Skeletal muscle satellite cell (primary cell): ENCODE data around the gene BTBD1.
"Not testable (repeated sequence)": the region's sequence is repeated elsewhere in the genome, so short reads cannot be mapped to it uniquely, and the experiment has no call there.

Source experiments
- H3K27me3 ChIP-seq: 2 replicates; pipeline ENCODE4 v1.7.0; 2013; ENCODE audit warnings: low read length; ENCODE audit not compliant: control insufficient read depth, insufficient read depth
- H3K36me3 ChIP-seq: 2 replicates; pipeline ENCODE4 v1.7.0; 2013; ENCODE audit warnings: mild to moderate bottlenecking, control low read depth, low read length; ENCODE audit not compliant: insufficient read depth
- H3K4me1 ChIP-seq: 2 replicates; pipeline ENCODE4 v1.7.0; 2013; ENCODE audit warnings: low read length; ENCODE audit not compliant: control insufficient read depth, insufficient read depth
- H3K4me2 ChIP-seq: 2 replicates; pipeline ENCODE4 v1.7.0; 2013; ENCODE audit warnings: mild to moderate bottlenecking, low read length
- H3K4me3 ChIP-seq: 2 replicates; pipeline ENCODE4 v1.7.0; 2013; ENCODE audit warnings: low read length
- H3K9ac ChIP-seq: 2 replicates; pipeline ENCODE4 v1.7.0; 2013; ENCODE audit warnings: mild to moderate bottlenecking, low read depth, low read length, moderate library complexity
- H3K9me3 ChIP-seq: replicated peaks from 2 replicates; pipeline ENCODE4 v1.7.0; 2013; ENCODE audit warnings: mild to moderate bottlenecking, control low read depth, low read length

Gene BTBD1

DNA sequence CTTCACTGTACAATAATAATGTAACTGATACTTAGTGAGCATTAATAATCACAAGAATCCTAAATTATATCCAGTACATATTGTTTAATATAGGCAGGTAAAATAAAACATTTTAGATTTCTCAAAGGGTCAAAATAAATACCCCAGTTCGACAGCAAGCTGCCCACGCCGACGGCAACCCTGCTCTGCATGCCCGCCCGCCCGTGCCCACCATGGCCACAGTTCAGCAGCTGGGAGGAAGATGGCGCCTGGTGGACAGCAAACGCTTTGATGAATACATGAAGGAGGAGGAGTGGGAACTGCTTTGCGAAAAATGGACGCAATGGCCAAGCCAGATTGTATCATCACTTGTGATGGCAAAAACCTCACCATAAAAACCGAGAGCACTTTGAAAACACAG, 22.9 kb downstream of the BTBD1 start:
- H3K4me3 ChIP-seq = no peak overlapping the region
- H3K36me3 ChIP-seq = peaks cover 59% of the 10 kb centered on the region
- H3K4me2 ChIP-seq = no peak overlapping the region
- no peaks in the 10 kb centered on the region for H3K9me3 ChIP-seq
- peaks cover 13% of the 10 kb centered on the region for H3K4me1 ChIP-seq
- no peak overlapping the region for H3K9ac ChIP-seq
- H3K27me3 ChIP-seq = no peaks in the 10 kb centered on the region

GRCh38 chr15:83039206-83039605, 27.8 kb downstream of the BTBD1 start:
- Histone ChIP-seq H3K27me3 (no peaks in the 10 kb centered on the region), H3K4me3 (no peak overlapping the region), H3K36me3 (peaks cover 37% of the 10 kb centered on the region), H3K4me2 (no peak overlapping the region), H3K9me3 (no peaks in the 10 kb centered on the region), H3K4me1 (no peaks in the 10 kb centered on the region), H3K9ac (no peak overlapping the region)

- Histone ChIP-seq H3K36me3 (peaks cover 32% of the 10 kb centered on the region), H3K27me3 (no peaks in the 10 kb centered on the region), H3K4me1 (no peaks in the 10 kb centered on the region), H3K9me3 (no peaks in the 10 kb centered on the region), H3K4me3 (no peak overlapping the region), H3K9ac (no peak overlapping the region), H3K4me2 (no peak overlapping the region)
These were observed 30.8 kb downstream of the BTBD1 start for GRCh38 chr15:83036253-83036652.

DNA sequence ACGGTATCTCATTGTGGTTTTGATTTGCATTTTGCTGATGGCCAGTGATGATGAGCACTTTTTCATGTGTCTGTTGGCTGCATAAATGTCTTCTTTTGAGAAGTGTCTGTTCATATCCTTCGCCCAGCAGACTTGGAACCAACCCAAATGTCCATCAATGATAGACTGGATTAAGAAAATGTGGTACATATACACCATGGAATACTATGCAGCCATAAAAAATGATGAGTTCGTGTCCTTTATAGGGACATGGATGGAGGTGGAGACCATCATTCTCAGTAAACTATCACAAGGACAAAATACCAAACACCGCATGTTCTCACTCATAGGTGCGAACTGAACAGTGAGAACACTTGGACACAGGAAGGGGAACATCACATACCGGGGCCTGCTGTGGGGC, 35.8 kb downstream of the BTBD1 start:
- not testable (repeated sequence) for H3K9me3 ChIP-seq, H3K9ac ChIP-seq, H3K4me3 ChIP-seq, H3K4me1 ChIP-seq, H3K4me2 ChIP-seq, H3K27me3 ChIP-seq
- H3K36me3 ChIP-seq = peaks cover 42% of the 10 kb centered on the region

DNA sequence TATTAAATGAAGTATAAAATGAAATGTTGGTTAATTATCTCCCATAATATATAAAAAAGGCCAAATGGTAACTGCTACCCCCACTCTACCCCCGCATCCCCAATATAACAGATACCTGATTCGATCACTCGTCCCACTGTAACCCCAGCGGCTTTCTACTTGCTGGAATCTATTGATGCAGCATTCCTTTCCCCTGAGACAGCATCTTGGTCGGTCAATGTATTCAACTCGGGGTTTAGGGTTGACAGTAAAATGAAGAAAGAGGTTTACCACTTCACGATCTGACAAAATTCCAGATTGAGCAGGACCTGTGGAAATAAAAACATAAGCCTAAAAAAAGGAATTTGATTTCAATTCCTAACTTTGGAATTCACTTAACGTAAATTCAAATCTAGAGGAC, 37.0 kb downstream of the BTBD1 start:
- H3K36me3 ChIP-seq = peaks cover 41% of the 10 kb centered on the region
- no peak overlapping the region for H3K9ac ChIP-seq

DNA sequence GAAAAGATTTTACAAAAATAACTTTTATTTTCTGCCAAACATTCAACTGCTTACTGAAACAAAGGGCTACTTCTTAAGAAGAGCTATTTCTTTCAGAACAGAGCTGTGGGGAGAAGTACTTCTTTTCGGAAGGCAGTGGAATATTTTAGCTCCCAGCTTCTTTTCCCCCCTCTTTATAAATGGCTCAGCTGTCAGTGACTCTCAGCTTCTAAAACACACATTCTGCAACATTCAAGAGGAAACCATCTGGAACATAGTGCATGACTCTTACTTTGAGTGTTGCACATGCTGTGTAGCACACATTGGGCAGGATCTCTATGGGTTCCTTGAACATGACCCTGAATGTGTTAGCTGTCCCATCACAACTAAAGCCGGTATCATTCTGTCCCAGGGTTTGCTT, 48.6 kb downstream of the BTBD1 start:
- Histone ChIP-seq H3K4me1 (peaks cover 4% of the 10 kb centered on the region), H3K27me3 (no peaks in the 10 kb centered on the region), H3K36me3 (peaks cover 39% of the 10 kb centered on the region), H3K4me2 (no peak overlapping the region), H3K4me3 (no peak overlapping the region), H3K9ac (no peak overlapping the region), H3K9me3 (no peaks in the 10 kb centered on the region)

More for the DNA sequence above, 37.0 kb downstream of the BTBD1 start:
- Histone ChIP-seq H3K4me3 (no peak overlapping the region), H3K9me3 (no peaks in the 10 kb centered on the region), H3K4me1 (no peaks in the 10 kb centered on the region), H3K27me3 (no peaks in the 10 kb centered on the region), H3K4me2 (no peak overlapping the region)

- Histone ChIP-seq H3K4me2 (no peak overlapping the region), H3K4me3 (no peak overlapping the region), H3K36me3 (peaks cover 39% of the 10 kb centered on the region), H3K9me3 (no peaks in the 10 kb centered on the region), H3K27me3 (no peaks in the 10 kb centered on the region), H3K4me1 (peaks cover 11% of the 10 kb centered on the region), H3K9ac (no peak overlapping the region)
These were observed 50.1 kb downstream of the BTBD1 start for GRCh38 chr15:83016906-83017305.

DNA sequence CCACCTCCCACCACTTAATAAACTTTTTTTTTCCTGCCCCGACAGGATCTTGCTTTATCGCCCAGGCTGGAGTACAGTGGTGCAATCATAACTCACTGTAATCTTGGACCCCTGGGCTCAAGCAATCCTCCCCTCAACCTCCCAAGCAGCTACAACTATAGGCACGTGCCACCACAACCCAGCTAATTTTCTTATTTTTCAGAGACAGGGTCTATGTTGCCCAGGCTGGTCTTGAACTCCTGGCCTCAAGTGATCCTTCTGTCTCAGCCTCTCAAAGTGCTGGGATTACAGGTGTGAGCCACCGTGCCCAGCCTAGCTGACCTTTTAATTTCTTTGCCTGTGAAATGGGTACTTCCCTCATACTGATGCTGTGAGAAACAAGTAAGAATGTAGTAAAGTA, 51.7 kb downstream of the BTBD1 start:
- Histone ChIP-seq H3K4me3 (no peak overlapping the region), H3K4me1 (peaks cover 18% of the 10 kb centered on the region), H3K9me3 (no peaks in the 10 kb centered on the region), H3K4me2 (no peak overlapping the region), H3K27me3 (no peaks in the 10 kb centered on the region), H3K36me3 (peaks cover 39% of the 10 kb centered on the region), H3K9ac (no peak overlapping the region)

DNA sequence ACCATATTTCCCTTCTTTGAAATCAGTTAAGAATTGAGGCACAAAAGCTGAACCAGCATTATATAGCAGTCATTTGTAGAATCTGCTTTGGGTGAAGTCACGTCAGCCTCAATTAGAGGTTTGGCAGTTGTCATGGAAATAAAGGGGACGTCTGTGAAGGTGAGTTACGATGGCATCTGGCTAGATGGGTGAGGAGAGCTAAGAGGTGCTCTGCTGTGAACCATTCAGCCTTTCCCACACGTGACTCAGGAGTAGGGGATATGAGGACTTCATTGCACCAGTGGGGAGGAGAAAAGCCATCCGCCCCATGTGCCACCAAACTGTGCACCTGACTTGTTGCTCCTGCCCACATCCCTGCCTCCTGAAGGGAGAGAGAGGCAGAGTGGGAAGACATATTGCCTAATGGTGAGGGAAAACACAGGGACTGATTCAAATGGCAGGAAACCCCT, 52.8 kb downstream of the BTBD1 start:
- no peak overlapping the region for H3K4me2 ChIP-seq

GRCh38 chr15:83012636-83013035, 54.4 kb downstream of the BTBD1 start:
- peak overlapping the region; percentile 95 for H3K4me2 ChIP-seq
- H3K36me3 ChIP-seq = peaks cover 34% of the 10 kb centered on the region
- H3K9ac ChIP-seq = no peak overlapping the region
- no peaks in the 10 kb centered on the region for H3K9me3 ChIP-seq
- peaks cover 23% of the 10 kb centered on the region for H3K4me1 ChIP-seq
- peak overlapping the region; percentile 77 for H3K4me3 ChIP-seq
- no peaks in the 10 kb centered on the region for H3K27me3 ChIP-seq

More for the DNA sequence above, 52.8 kb downstream of the BTBD1 start:
- Histone ChIP-seq H3K27me3 (no peaks in the 10 kb centered on the region), H3K9me3 (no peaks in the 10 kb centered on the region), H3K9ac (no peak overlapping the region), H3K4me3 (no peak overlapping the region), H3K36me3 (peaks cover 38% of the 10 kb centered on the region), H3K4me1 (peaks cover 23% of the 10 kb centered on the region)

- Histone ChIP-seq H3K27me3 (no peaks in the 10 kb centered on the region), H3K4me3 (peak overlapping the region; percentile 77), H3K36me3 (peaks cover 32% of the 10 kb centered on the region), H3K9me3 (no peaks in the 10 kb centered on the region), H3K4me2 (peak overlapping the region; percentile 95), H3K4me1 (peaks cover 21% of the 10 kb centered on the region), H3K9ac (peak overlapping the region; percentile 88)
These were observed 55.0 kb downstream of the BTBD1 start for GRCh38 chr15:83012076-83012426.

GRCh38 chr15:83011271-83012075, 55.6 kb downstream of the BTBD1 start, which contains the start of gene C15orf40:
Gene C15orf40, minus strand, starts transcription at chr15:83011639. Its CDS starts 32 bp downstream, at chr15:83011607.
- Histone ChIP-seq H3K9ac (peak within 1 kb of the TSS; percentile 88), H3K27me3 (no peaks in the 10 kb centered on the region), H3K9me3 (no peaks in the 10 kb centered on the region), H3K4me3 (peak within 1 kb of the TSS; percentile 77), H3K36me3 (peaks cover 31% of the 10 kb centered on the region), H3K4me1 (peaks cover 19% of the 10 kb centered on the region), H3K4me2 (peak within 1 kb of the TSS; percentile 95)
